SK-N-SH treated with all-trans-retinoic acid at 6 μM for 48 hours (cell line): Measurements from ENCODE around the gene BCAT1.

Experiments
- ATAC-seq: fragments of 200-7000 bp; cut with Tn5 transposase; 3 replicates; pipeline ENCODE4 v1.9.1; 2020; ENCODE audit warnings: mild to moderate bottlenecking, moderate library complexity
- ARNTL ChIP-seq: fragments of 450-650 bp; formaldehyde crosslinking; IDR thresholded peaks from 2 replicates; pipeline ENCODE4 v1.5.0; 2020; ENCODE audit warnings: low read depth, mild to moderate bottlenecking, moderate library complexity, borderline replicate concordance
- BACH2 ChIP-seq: fragments of 250-450 bp; sonication (Bioruptor Pico); IDR thresholded peaks from 2 replicates; pipeline ENCODE4 v1.9.0; 2021; ENCODE audit warnings: mild to moderate bottlenecking, borderline replicate concordance
- CSDC2 ChIP-seq: fragments of 250-450 bp; sonication (Bioruptor Pico); IDR thresholded peaks from 2 replicates; pipeline ENCODE4 v1.5.0; 2020; ENCODE audit warnings: mild to moderate bottlenecking, moderate library complexity
- ESRRG ChIP-seq: fragments of 250-450 bp; sonication (Bioruptor Pico); IDR thresholded peaks from 2 replicates; pipeline ENCODE4 v1.6.1; 2021; ENCODE audit warnings: mild to moderate bottlenecking
- ISL1 ChIP-seq: fragments of 250-450 bp; sonication (Bioruptor Pico); IDR thresholded peaks from 2 replicates; pipeline ENCODE4 v2.1.2; 2022; ENCODE audit warnings: mild to moderate bottlenecking, moderate library complexity
- OSR1 ChIP-seq: fragments of 250-450 bp; sonication (Bioruptor Pico); IDR thresholded peaks from 2 replicates; pipeline ENCODE4 v1.8.0; 2022; ENCODE audit warnings: moderate library complexity, mild to moderate bottlenecking, inconsistent platforms
- PATZ1 ChIP-seq: fragments of 250-450 bp; sonication (Bioruptor Pico); IDR thresholded peaks from 2 replicates; pipeline ENCODE4 v1.8.0; 2020; ENCODE audit warnings: mild to moderate bottlenecking, moderate library complexity, borderline replicate concordance
- POU6F1 ChIP-seq: fragments of 250-450 bp; sonication (Bioruptor Pico); IDR thresholded peaks from 2 replicates; pipeline ENCODE4 v1.8.0; 2021; ENCODE audit warnings: low read depth, mild to moderate bottlenecking, moderate library complexity, borderline replicate concordance
- PPARA ChIP-seq: fragments of 250-450 bp; sonication (Bioruptor Pico); IDR thresholded peaks from 2 replicates; pipeline ENCODE4 v1.5.0; 2020; ENCODE audit warnings: mild to moderate bottlenecking, borderline replicate concordance
- RARB ChIP-seq: fragments of 250-450 bp; sonication (Bioruptor Pico); IDR thresholded peaks from 2 replicates; pipeline ENCODE4 v1.8.0; 2021; ENCODE audit warnings: mild to moderate bottlenecking, moderate library complexity
- SNAI2 ChIP-seq: fragments of 250-450 bp; sonication (Bioruptor Pico); IDR thresholded peaks from 2 replicates; pipeline ENCODE4 v1.5.0; 2020; ENCODE audit warnings: mild to moderate bottlenecking, moderate library complexity
- TOX ChIP-seq: fragments of 250-450 bp; sonication (Bioruptor Pico); IDR thresholded peaks from 2 replicates; pipeline ENCODE4 v1.8.0; 2021; ENCODE audit warnings: mild to moderate bottlenecking, moderate library complexity, borderline replicate concordance
- TSHZ2 ChIP-seq: fragments of 250-450 bp; sonication (Bioruptor Pico); IDR thresholded peaks from 2 replicates; pipeline ENCODE4 v1.5.0; 2020; ENCODE audit warnings: mild to moderate bottlenecking, moderate library complexity
- ZC3H10 ChIP-seq: fragments of 250-450 bp; sonication (Bioruptor Pico); IDR thresholded peaks from 2 replicates; pipeline ENCODE4 v1.5.1; 2021; ENCODE audit warnings: mild to moderate bottlenecking, moderate library complexity
- ZFP3 ChIP-seq: fragments of 250-450 bp; sonication (Bioruptor Pico); IDR thresholded peaks from 2 replicates; pipeline ENCODE4 v1.5.0; 2020; ENCODE audit warnings: mild to moderate bottlenecking, moderate library complexity
- ZFP30 ChIP-seq: fragments of 450-650 bp; formaldehyde crosslinking; IDR thresholded peaks from 2 replicates; pipeline ENCODE4 v1.5.0; 2022; ENCODE audit warnings: mild to moderate bottlenecking, moderate library complexity
- ZNF565 ChIP-seq: fragments of 450-650 bp; formaldehyde crosslinking; conservative IDR thresholded peaks from 2 replicates; pipeline ENCODE4 v1.5.0; 2020; ENCODE audit warnings: low read depth, mild to moderate bottlenecking, moderate library complexity
- ZNF70 ChIP-seq: fragments of 450-650 bp; formaldehyde crosslinking; IDR thresholded peaks from 2 replicates; pipeline ENCODE4 v1.5.0; 2020; ENCODE audit warnings: mild to moderate bottlenecking, moderate library complexity
- ZNF8 ChIP-seq: fragments of 450-650 bp; formaldehyde crosslinking; IDR thresholded peaks from 2 replicates; pipeline ENCODE4 v1.5.0; 2020; ENCODE audit warnings: mild to moderate bottlenecking, moderate library complexity
- TF ChIP-seq, protein P1 (sequence below): fragments of 250-450 bp; sonication (Bioruptor Pico); IDR thresholded peaks from 2 replicates; pipeline ENCODE4 v1.5.1; 2020; ENCODE audit warnings: low read depth, mild to moderate bottlenecking, moderate library complexity

BCAT1 gene

GRCh38 chr12:24952389-24952788, 3.5 kb upstream of the BCAT1 start:
- no peak for TF ChIP-seq OSR1 (CRISPR knock-in tag)
- ATAC-seq = no peak

GRCh38 chr12:24950231-24950834, 1.4 kb upstream of the BCAT1 start:
- no peak for ATAC-seq
- no peak for TF ChIP-seq ZFP3 (CRISPR knock-in tag)
- TF ChIP-seq, protein P1, sequence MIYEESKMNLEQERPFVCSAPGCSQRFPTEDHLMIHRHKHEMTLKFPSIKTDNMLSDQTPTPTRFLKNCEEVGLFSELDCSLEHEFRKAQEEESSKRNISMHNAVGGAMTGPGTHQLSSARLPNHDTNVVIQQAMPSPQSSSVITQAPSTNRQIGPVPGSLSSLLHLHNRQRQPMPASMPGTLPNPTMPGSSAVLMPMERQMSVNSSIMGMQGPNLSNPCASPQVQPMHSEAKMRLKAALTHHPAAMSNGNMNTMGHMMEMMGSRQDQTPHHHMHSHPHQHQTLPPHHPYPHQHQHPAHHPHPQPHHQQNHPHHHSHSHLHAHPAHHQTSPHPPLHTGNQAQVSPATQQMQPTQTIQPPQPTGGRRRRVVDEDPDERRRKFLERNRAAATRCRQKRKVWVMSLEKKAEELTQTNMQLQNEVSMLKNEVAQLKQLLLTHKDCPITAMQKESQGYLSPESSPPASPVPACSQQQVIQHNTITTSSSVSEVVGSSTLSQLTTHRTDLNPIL = no peak
- TF ChIP-seq PATZ1 = no peak
- no peak for TF ChIP-seq PPARA (CRISPR knock-in tag)
- no peak for TF ChIP-seq ZFP30 (CRISPR knock-in tag)
- no peak for TF ChIP-seq ZC3H10
- TF ChIP-seq ZNF8 (CRISPR knock-in tag) = no peak
- no peak for TF ChIP-seq OSR1 (CRISPR knock-in tag)
- no peak for TF ChIP-seq ESRRG (CRISPR knock-in tag)
- TF ChIP-seq CSDC2 (CRISPR knock-in tag) = no peak
- no peak for TF ChIP-seq ZNF70 (CRISPR knock-in tag)
- TF ChIP-seq ARNTL = no peak
- TF ChIP-seq POU6F1 (CRISPR knock-in tag) = no peak
- TF ChIP-seq ISL1 (CRISPR knock-in tag) = no peak

- peak; percentile 62 for ATAC-seq
- TF ChIP-seq POU6F1 (CRISPR knock-in tag) = no peak
- TF ChIP-seq PPARA (CRISPR knock-in tag) = no peak
- TF ChIP-seq SNAI2 (CRISPR knock-in tag) = no peak
- TF ChIP-seq RARB (CRISPR knock-in tag) = no peak
- TF ChIP-seq CSDC2 (CRISPR knock-in tag) = no peak
- TF ChIP-seq ZFP3 (CRISPR knock-in tag) = no peak
- no peak for TF ChIP-seq ISL1 (CRISPR knock-in tag)
- no peak for TF ChIP-seq ZNF565 (CRISPR knock-in tag)
- TF ChIP-seq, protein P1 = no peak
- TF ChIP-seq TOX = no peak
- TF ChIP-seq ZFP30 (CRISPR knock-in tag) = no peak
- TF ChIP-seq ZC3H10 = no peak
- TF ChIP-seq ZNF70 (CRISPR knock-in tag) = no peak
- TF ChIP-seq ESRRG (CRISPR knock-in tag) = no peak
These were observed 513 bp downstream of the BCAT1 start for GRCh38 chr12:24948420-24948756.

DNA sequence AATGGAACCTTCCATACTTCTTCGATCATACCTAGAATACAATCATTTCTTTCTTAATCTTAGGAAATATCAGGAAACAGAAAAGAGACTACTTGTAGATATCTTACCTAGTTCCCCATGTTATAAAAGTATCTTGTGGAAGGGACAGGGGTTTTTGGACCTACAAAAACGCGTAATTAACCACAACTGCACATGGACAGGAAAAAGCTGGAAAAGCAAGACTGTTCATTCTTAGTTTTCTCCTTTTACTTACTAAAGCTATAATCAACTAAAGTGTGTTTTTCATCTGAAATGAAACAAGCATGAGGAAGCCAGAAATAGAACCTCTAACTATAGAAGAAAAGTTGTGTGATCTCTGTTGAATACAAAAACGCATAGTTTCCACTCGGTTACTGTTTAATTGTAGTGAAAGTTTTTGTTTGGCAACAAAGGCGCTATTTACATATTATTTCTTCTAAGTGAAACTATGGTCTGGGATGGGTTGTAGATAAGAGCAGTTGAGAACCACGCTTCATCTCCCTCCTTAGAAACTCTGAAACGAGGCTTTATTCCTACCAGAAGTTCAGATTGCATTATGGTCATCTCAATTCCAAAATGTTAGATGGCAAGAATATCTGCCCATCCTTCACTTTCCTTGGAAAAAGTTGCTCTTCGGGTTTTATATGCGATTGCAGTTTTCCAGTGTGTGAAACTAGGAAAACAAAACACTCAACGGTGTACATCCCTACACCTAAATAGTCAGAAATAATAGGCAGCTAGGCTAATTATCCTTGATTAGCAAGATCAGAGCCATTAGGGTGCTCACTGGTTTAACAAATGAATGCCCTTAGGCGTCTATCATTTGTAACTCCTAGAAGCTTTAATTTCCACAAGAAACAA, 1.1 kb downstream of the BCAT1 start:
- ATAC-seq = peak; percentile 17
- TF ChIP-seq POU6F1 (CRISPR knock-in tag) (no peak), BACH2 (CRISPR knock-in tag) (no peak), OSR1 (CRISPR knock-in tag) (no peak), PATZ1 (no peak), TSHZ2 (CRISPR knock-in tag) (no peak)
